ENCODE data around the gene LRP8. TPM values are rescaled to one million over a fixed set of nuclear protein-coding genes. Genes with fewer than 3 reads are reported as not detected.

Gene LRP8
- total and polyA plus RNA-seq, 2 of the 4 experiments (the other 2 are of a cell fraction), result 12.0 to 12.1 TPM

- H2BK20ac ChIP-seq (ENCODE audit: low read depth, low read length), result no peak overlapping the region
- H2BK120ac ChIP-seq (ENCODE audit: low read depth, low read length), result no peak overlapping the region
- H3K27ac ChIP-seq (ENCODE audit: insufficient read depth, low read length), result no peak overlapping the region
- dilution Hi-C loops (cut with HindIII; ENCODE audit: low sequenced_read_pairs, unreplicated experiment) (no loop called here), intact Hi-C loops (cut with micrococcal nuclease) (no loop called here), in situ Hi-C loops (cut with MboI; ENCODE audit: low sequenced_read_pairs) (no loop called here)
- no peak overlapping the region for H2BK15ac ChIP-seq (ENCODE audit: low read depth, low read length)
- ChIA-PET CTCF (no interaction called here), POLR2A (ENCODE audit: unreplicated experiment) (no interaction called here)
- H4K20me1 ChIP-seq (ENCODE audit: insufficient read depth, low read length), result no peaks in the 10 kb centered on the region
- H3K27me3 ChIP-seq (ENCODE audit: control insufficient read depth, insufficient read depth, low read length), result peaks cover 28% of the 10 kb centered on the region
- H3K9ac ChIP-seq (ENCODE audit: low read depth, low read length), result no peak overlapping the region
- no peak overlapping the region for H3K4me3 ChIP-seq (ENCODE audit: insufficient read depth, low read depth, low read length)
- no peaks in the 10 kb centered on the region for H3K9me3 ChIP-seq (ENCODE audit: control insufficient read depth, insufficient read depth, low read length)
- WGBS, 2 experiments (ENCODE audit: extremely low coverage in 2 of 2, insufficient read length in 1 of 2), result no CpG with 5 or more reads among the region's 5 CpGs
- H4K8ac ChIP-seq (ENCODE audit: low read depth in 2 of 2, low read length in 2 of 2), result no peak overlapping the region
- DNase-seq, result no peak
- no peak overlapping the region for H3K18ac ChIP-seq (ENCODE audit: low read depth, low read length)
- H3K23ac ChIP-seq (ENCODE audit: low read depth, low read length), result no peak overlapping the region
- no peak overlapping the region for H2AK5ac ChIP-seq (ENCODE audit: low read depth, low read length)
- no peaks in the 10 kb centered on the region for H3K36me3 ChIP-seq (ENCODE audit: control insufficient read depth, insufficient read depth, low read length)
- H3K4me1 ChIP-seq (ENCODE audit: control insufficient read depth, insufficient read depth, low read length), result peaks cover 5% of the 10 kb centered on the region; the same call in 1 of the 2 replicates
- H3K79me1 ChIP-seq (ENCODE audit: low read depth in 1 of 2, low read length in 2 of 2), result no peaks in the 10 kb centered on the region
- H3K4ac ChIP-seq (ENCODE audit: low read depth, low read length), result no peak overlapping the region
- H3K4me2 ChIP-seq (ENCODE audit: low read depth, low read length), result no peak overlapping the region
- no peak overlapping the region for H2AK9ac ChIP-seq (replicated peaks; ENCODE audit: low read depth, low read length, poor library complexity)
- H3K56ac ChIP-seq (ENCODE audit: extremely low read depth, insufficient read depth, low read length), result no peak overlapping the region
- ATAC-seq (ENCODE audit: low read depth), result no peak
- no peak overlapping the region for H3K14ac ChIP-seq (replicated peaks; ENCODE audit: low read depth, low read length)
- H3K9me1 ChIP-seq (ENCODE audit: insufficient read depth, low read length), result 0 out of 2 replicates have a peak, but pooled peaks cover 3% of the 10 kb centered on the region
- H2BK5ac ChIP-seq (ENCODE audit: low read depth, low read length, poor library complexity, severe bottlenecking), result no peak overlapping the region
- no peak overlapping the region for H4K5ac ChIP-seq (ENCODE audit: low read depth, low read length)
- H4K91ac ChIP-seq (ENCODE audit: insufficient read depth, low read depth, low read length), result no peak overlapping the region
- TF ChIP-seq, protein P1, sequence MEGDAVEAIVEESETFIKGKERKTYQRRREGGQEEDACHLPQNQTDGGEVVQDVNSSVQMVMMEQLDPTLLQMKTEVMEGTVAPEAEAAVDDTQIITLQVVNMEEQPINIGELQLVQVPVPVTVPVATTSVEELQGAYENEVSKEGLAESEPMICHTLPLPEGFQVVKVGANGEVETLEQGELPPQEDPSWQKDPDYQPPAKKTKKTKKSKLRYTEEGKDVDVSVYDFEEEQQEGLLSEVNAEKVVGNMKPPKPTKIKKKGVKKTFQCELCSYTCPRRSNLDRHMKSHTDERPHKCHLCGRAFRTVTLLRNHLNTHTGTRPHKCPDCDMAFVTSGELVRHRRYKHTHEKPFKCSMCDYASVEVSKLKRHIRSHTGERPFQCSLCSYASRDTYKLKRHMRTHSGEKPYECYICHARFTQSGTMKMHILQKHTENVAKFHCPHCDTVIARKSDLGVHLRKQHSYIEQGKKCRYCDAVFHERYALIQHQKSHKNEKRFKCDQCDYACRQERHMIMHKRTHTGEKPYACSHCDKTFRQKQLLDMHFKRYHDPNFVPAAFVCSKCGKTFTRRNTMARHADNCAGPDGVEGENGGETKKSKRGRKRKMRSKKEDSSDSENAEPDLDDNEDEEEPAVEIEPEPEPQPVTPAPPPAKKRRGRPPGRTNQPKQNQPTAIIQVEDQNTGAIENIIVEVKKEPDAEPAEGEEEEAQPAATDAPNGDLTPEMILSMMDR (conservative IDR thresholded peaks at IDR 0.05; ENCODE audit: low read depth, low read length), result no peak
- TF ChIP-seq MXI1 (IDR thresholded peaks at IDR 0.05; ENCODE audit: borderline replicate concordance, low read depth, low read length) (no peak), SMC3 (IDR thresholded peaks at IDR 0.05; ENCODE audit: low read depth, low read length) (no peak), RAD21 (IDR thresholded peaks at IDR 0.05; ENCODE audit: low read length) (no peak), ELK1 (IDR thresholded peaks at IDR 0.05; ENCODE audit: borderline replicate concordance, low read depth, low read length) (no peak)
- H2AFZ ChIP-seq (replicated peaks; ENCODE audit: low read length, poor library complexity), result no peak overlapping the region
- no TSS peak for BruUV-seq (replicated peaks)
Measured at GRCh38 chr1:53341521-53341895, 13.6 kb upstream of the LRP8 start.

Data from IMR-90 (cell line).